OCI-LY3 (cell line): Measurements from ENCODE around the gene COG2.

Source experiments
- EZH2phosphoT487 ChIP-seq: fragments of 200-600 bp; shearing (Covaris generic); IDR thresholded peaks from 2 replicates; pipeline ENCODE4 v1.6.1; 2018; ENCODE audit warnings: antibody characterized with exemption, mixed run types, low read depth
- TF ChIP-seq, protein P1 (sequence below): fragments of 200-600, 300-600 bp; sonication (generic); IDR thresholded peaks from 2 replicates; pipeline ENCODE4 v1.5.1; 2014; ENCODE audit warnings: antibody characterized with exemption, low read length, low read depth

DNA sequence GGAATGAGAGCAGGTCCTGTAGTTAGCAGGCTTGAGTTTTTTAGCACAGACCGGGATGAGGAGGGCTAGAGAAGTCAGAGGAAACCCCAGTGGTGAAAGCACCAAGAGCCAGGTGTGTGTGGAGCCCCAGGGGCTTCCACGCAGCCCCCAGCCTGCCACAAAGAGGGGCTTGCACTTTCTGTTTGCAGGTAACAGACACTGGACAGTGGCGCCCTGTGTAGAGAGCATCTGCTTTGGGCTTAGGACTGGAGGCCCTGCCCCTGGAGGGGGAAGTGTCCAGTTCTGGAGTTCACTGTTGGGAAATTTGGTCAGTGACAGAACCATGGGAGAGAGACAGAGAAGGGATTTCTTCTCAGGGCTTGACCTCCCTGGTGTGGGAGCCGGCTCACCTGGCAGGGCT, 52.2 kb downstream of the COG2 start:
- TF ChIP-seq, protein P1, sequence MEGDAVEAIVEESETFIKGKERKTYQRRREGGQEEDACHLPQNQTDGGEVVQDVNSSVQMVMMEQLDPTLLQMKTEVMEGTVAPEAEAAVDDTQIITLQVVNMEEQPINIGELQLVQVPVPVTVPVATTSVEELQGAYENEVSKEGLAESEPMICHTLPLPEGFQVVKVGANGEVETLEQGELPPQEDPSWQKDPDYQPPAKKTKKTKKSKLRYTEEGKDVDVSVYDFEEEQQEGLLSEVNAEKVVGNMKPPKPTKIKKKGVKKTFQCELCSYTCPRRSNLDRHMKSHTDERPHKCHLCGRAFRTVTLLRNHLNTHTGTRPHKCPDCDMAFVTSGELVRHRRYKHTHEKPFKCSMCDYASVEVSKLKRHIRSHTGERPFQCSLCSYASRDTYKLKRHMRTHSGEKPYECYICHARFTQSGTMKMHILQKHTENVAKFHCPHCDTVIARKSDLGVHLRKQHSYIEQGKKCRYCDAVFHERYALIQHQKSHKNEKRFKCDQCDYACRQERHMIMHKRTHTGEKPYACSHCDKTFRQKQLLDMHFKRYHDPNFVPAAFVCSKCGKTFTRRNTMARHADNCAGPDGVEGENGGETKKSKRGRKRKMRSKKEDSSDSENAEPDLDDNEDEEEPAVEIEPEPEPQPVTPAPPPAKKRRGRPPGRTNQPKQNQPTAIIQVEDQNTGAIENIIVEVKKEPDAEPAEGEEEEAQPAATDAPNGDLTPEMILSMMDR: no peak
- no peak for TF ChIP-seq EZH2phosphoT487
